K562 (cell line): ENCODE results near the gene UBE2S. TPM values are rescaled to one million over a fixed set of nuclear protein-coding genes. Genes with fewer than 3 reads are reported as not detected.

Source experiments
- CBX1 ChIP-seq: sonication (generic); IDR thresholded peaks from 2 replicates; pipeline ENCODE4 v1.6.1; 2016; ENCODE audit warnings: antibody characterized with exemption, low read depth, mild to moderate bottlenecking
- FOS ChIP-seq: IDR thresholded peaks from 3 replicates; pipeline ENCODE4 v1.6.1; 2011; ENCODE audit not compliant: insufficient read length; ENCODE audit errors: extremely low read depth
- FOXM1 ChIP-seq, 2 experiments: fragments of 450-650 bp in 1 of 2; sonication (generic) in 1 of 2; formaldehyde crosslinking in 1 of 2; IDR thresholded peaks; 2 replicates each; pipeline versions ENCODE4 v1.6.1 to v1.9.0; 2017 to 2022; ENCODE audit warnings: low read depth in 2 of 2, mild to moderate bottlenecking in 2 of 2, missing genetic modification reagents in 1 of 2, moderate library complexity in 1 of 2
- GABPB1 ChIP-seq: sonication (generic); formaldehyde crosslinking; IDR thresholded peaks from 2 replicates; pipeline ENCODE4 v1.8.0; 2022; ENCODE audit warnings: mild to moderate bottlenecking, missing genetic modification reagents
- HMGN3 ChIP-seq: IDR thresholded peaks from 2 replicates; pipeline ENCODE4 v1.6.1; 2011; ENCODE audit warnings: borderline replicate concordance, low read depth, mild to moderate bottlenecking, mixed read lengths, low read length; ENCODE audit not compliant: insufficient read length; ENCODE audit errors: extremely low read depth
- HNRNPH1 ChIP-seq: fragments of 200-400 bp; formaldehyde crosslinking; optimal IDR thresholded peaks from 2 replicates; pipeline ENCODE3; 2017; ENCODE audit warnings: low read depth, mild to moderate bottlenecking, low read length, moderate library complexity
- HNRNPLL ChIP-seq: fragments of 200-400 bp; formaldehyde crosslinking; IDR thresholded peaks from 2 replicates; pipeline ENCODE4 v1.6.1; 2017; ENCODE audit warnings: low read length, low read depth, mild to moderate bottlenecking; ENCODE audit not compliant: poor library complexity, severe bottlenecking
- LEF1 ChIP-seq: fragments of 450-650 bp; IDR thresholded peaks from 2 replicates; pipeline ENCODE4 v1.6.1; 2016; ENCODE audit warnings: mild to moderate bottlenecking
- MAFF ChIP-seq: IDR thresholded peaks from 2 replicates; pipeline ENCODE4 v1.6.1; 2012; ENCODE audit warnings: low read length, improper control_type of control experiment
- MED1 ChIP-seq: sonication (generic); formaldehyde crosslinking; IDR thresholded peaks from 2 replicates; pipeline ENCODE4 v1.8.1; 2023; ENCODE audit warnings: missing genetic modification reagents, borderline replicate concordance
- NCOR1 ChIP-seq: fragments of 450-650 bp; IDR thresholded peaks from 2 replicates; pipeline ENCODE4 v1.6.1; 2016; ENCODE audit warnings: mild to moderate bottlenecking, moderate library complexity
- PML ChIP-seq: IDR thresholded peaks from 2 replicates; pipeline ENCODE4 v1.6.1; 2012; ENCODE audit warnings: low read length, inconsistent platforms
- ZNF184 ChIP-seq: sonication (generic); formaldehyde crosslinking; IDR thresholded peaks from 2 replicates; pipeline ENCODE4 v1.5.0; 2020; ENCODE audit warnings: missing genetic modification reagents
- ZNF224 ChIP-seq: sonication (generic); formaldehyde crosslinking; IDR thresholded peaks from 2 replicates; pipeline ENCODE4 v1.8.0; 2022; ENCODE audit warnings: mild to moderate bottlenecking, missing genetic modification reagents
- ZZZ3 ChIP-seq: fragments of 450-650 bp; IDR thresholded peaks from 2 replicates; pipeline ENCODE4 v1.6.1; 2016; ENCODE audit warnings: antibody characterized with exemption, mild to moderate bottlenecking, moderate library complexity
- polyA plus RNA-seq, 8 experiments: library from polyadenylated mRNA; depleted of rRNA in 4 of 8; stranded (reverse) in 5 of 8; unstranded in 3 of 8; fragments of >200 nt; fragmentation: Nextera tagmentation in 2 of 8; fragmentation: Illumina TruSeq in 1 of 8; extraction: Ambion mirVana in 2 of 8; extraction: Trizol in 1 of 8; gene quantifications; 2 replicates each; pipeline versions ENCODE4 v1.2.1 to v1.2.3, GENCODE V29; 2011 to 2014; ENCODE audit warnings: inconsistent platforms in 1 of 8, missing spikeins in 1 of 8
- total RNA-seq, 7 experiments: library from RNA; depleted of rRNA in 6 of 7; stranded (reverse); fragments of >200 nt in 6 of 7; fragmentation: Illumina TruSeq in 2 of 7; extraction: Trizol in 2 of 7; gene quantifications; 2 replicates each; pipeline versions ENCODE4 v1.2.1 to v1.2.3, GENCODE V29; 2011 to 2021; ENCODE audit warnings: low replicate concordance in 1 of 7
- TF ChIP-seq, protein P1 (sequence below): sonication (generic); IDR thresholded peaks from 2 replicates; pipeline ENCODE4 v1.6.1; 2016
- TF ChIP-seq, protein P2 (sequence below): fragments of 250-450 bp; sonication (Bioruptor Pico); IDR thresholded peaks from 2 replicates; pipeline ENCODE4 v1.8.0; 2022; ENCODE audit warnings: inconsistent platforms, mild to moderate bottlenecking, moderate library complexity, borderline replicate concordance
- TF ChIP-seq, protein P3 (sequence below): fragments of 250-450 bp; sonication (Bioruptor Pico); IDR thresholded peaks from 2 replicates; pipeline ENCODE4 v1.8.0; 2021; ENCODE audit warnings: moderate library complexity, mild to moderate bottlenecking, inconsistent platforms
- TF ChIP-seq, protein P4 (sequence below): fragments of 250-450 bp; sonication (Bioruptor Pico); IDR thresholded peaks from 2 replicates; pipeline ENCODE4 v1.4.0; 2020; ENCODE audit warnings: mild to moderate bottlenecking
- TF ChIP-seq, protein P5 (sequence below): fragments of 450-650 bp; conservative IDR thresholded peaks from 2 replicates; pipeline ENCODE4 v1.6.1; 2016; ENCODE audit warnings: missing genetic modification characterization, low read depth, mild to moderate bottlenecking, missing compliant biosample characterization, moderate library complexity
- TF ChIP-seq, protein P6 (sequence below): conservative IDR thresholded peaks from 2 replicates; pipeline ENCODE4 v1.6.1; 2011; ENCODE audit warnings: low read depth, mild to moderate bottlenecking, low read length; ENCODE audit not compliant: control insufficient read depth

The UBE2S gene
- total and polyA plus RNA-seq, 9 of the 15 experiments (the other 6 are each of a cell fraction or from before 2014, with no cell fraction given): 1.5 to 1,305 (median 157) TPM

DNA sequence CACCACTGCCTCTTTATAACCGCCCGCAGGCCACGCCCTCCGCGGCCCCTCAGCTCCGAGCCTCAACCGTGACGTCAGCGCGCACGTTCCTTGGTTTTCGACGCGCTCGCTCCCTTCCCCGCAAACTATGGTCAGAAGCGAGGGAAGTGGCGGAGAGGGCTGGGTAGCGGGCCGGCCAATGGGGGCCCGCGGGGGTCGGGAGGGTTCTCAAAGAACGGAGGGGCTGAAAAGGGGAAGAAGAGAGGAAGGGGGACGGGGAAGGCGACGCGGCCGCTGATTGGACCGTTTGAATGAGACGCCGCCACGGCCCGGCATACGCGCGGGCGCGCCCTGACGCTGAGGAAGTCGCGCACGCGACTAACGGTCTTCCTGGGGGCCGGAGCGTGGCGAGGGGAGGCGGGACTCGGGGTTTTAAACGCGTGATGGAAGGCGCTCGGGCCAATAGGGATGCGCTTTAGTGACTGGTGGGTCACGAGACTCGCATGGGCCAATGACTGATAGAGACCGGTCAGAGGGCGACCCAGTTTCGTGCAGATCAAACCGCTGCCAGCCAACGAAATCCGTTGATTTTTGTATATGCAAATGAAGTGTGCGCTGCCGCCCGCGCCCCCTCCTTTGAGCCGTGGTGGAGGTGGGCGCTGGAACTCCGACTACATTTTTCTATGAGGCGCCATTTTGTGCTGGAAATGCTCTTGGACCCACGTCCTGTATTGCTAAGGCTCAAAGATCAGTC lies 378 bp upstream of the UBE2S start (continued):
- TF ChIP-seq, protein P1, sequence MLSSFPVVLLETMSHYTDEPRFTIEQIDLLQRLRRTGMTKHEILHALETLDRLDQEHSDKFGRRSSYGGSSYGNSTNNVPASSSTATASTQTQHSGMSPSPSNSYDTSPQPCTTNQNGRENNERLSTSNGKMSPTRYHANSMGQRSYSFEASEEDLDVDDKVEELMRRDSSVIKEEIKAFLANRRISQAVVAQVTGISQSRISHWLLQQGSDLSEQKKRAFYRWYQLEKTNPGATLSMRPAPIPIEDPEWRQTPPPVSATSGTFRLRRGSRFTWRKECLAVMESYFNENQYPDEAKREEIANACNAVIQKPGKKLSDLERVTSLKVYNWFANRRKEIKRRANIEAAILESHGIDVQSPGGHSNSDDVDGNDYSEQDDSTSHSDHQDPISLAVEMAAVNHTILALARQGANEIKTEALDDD: no peak
- TF ChIP-seq FOXM1 (IDR thresholded peaks at IDR 0.05; ENCODE audit: low read depth) (peak; percentile 100), FOXM1 (CRISPR knock-in tag; IDR thresholded peaks at IDR 0.05; ENCODE audit: low read depth) (peak; percentile 100), MED1 (CRISPR knock-in tag) (no peak), MAFF (no peak), GABPB1 (CRISPR knock-in tag) (peak; percentile 84), CBX1 (no peak; the same call in 1 of the 2 replicates), ZNF224 (CRISPR knock-in tag) (no peak), PML (no peak; the same call in 1 of the 2 replicates), ZZZ3 (no peak), ZNF184 (CRISPR knock-in tag) (no peak), HNRNPLL (peak; percentile 93), HNRNPH1 (no peak), HMGN3 (peak; percentile 53), LEF1 (peak; percentile 83), NCOR1 (peak; percentile 52; the same call in 1 of the 2 replicates), FOS (peak; percentile 89)
- TF ChIP-seq, protein P2, sequence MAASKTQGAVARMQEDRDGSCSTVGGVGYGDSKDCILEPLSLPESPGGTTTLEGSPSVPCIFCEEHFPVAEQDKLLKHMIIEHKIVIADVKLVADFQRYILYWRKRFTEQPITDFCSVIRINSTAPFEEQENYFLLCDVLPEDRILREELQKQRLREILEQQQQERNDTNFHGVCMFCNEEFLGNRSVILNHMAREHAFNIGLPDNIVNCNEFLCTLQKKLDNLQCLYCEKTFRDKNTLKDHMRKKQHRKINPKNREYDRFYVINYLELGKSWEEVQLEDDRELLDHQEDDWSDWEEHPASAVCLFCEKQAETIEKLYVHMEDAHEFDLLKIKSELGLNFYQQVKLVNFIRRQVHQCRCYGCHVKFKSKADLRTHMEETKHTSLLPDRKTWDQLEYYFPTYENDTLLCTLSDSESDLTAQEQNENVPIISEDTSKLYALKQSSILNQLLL (CRISPR knock-in tag): no peak
- TF ChIP-seq, protein P3, sequence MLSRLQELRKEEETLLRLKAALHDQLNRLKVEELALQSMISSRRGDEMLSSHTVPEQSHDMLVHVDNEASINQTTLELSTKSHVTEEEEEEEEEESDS (CRISPR knock-in tag): no peak
- TF ChIP-seq, protein P4, sequence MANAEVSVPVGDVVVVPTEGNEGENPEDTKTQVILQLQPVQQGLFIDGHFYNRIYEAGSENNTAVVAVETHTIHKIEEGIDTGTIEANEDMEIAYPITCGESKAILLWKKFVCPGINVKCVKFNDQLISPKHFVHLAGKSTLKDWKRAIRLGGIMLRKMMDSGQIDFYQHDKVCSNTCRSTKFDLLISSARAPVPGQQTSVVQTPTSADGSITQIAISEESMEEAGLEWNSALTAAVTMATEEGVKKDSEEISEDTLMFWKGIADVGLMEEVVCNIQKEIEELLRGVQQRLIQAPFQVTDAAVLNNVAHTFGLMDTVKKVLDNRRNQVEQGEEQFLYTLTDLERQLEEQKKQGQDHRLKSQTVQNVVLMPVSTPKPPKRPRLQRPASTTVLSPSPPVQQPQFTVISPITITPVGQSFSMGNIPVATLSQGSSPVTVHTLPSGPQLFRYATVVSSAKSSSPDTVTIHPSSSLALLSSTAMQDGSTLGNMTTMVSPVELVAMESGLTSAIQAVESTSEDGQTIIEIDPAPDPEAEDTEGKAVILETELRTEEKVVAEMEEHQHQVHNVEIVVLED (CRISPR knock-in tag): peak; percentile 96
- TF ChIP-seq, protein P5, sequence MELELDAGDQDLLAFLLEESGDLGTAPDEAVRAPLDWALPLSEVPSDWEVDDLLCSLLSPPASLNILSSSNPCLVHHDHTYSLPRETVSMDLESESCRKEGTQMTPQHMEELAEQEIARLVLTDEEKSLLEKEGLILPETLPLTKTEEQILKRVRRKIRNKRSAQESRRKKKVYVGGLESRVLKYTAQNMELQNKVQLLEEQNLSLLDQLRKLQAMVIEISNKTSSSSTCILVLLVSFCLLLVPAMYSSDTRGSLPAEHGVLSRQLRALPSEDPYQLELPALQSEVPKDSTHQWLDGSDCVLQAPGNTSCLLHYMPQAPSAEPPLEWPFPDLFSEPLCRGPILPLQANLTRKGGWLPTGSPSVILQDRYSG: 0 out of 2 replicates have a peak, but pooled peaks have one; percentile 29
- TF ChIP-seq, protein P6, sequence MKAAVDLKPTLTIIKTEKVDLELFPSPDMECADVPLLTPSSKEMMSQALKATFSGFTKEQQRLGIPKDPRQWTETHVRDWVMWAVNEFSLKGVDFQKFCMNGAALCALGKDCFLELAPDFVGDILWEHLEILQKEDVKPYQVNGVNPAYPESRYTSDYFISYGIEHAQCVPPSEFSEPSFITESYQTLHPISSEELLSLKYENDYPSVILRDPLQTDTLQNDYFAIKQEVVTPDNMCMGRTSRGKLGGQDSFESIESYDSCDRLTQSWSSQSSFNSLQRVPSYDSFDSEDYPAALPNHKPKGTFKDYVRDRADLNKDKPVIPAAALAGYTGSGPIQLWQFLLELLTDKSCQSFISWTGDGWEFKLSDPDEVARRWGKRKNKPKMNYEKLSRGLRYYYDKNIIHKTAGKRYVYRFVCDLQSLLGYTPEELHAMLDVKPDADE: no peak
